RPMI8226 (cell line): ENCODE measurements around the gene MAPK12.

Experiments used
- DNase-seq: peaks from one replicate; pipeline ENCODE4 v3.0.0-alpha.2; 2015

Gene MAPK12

DNA sequence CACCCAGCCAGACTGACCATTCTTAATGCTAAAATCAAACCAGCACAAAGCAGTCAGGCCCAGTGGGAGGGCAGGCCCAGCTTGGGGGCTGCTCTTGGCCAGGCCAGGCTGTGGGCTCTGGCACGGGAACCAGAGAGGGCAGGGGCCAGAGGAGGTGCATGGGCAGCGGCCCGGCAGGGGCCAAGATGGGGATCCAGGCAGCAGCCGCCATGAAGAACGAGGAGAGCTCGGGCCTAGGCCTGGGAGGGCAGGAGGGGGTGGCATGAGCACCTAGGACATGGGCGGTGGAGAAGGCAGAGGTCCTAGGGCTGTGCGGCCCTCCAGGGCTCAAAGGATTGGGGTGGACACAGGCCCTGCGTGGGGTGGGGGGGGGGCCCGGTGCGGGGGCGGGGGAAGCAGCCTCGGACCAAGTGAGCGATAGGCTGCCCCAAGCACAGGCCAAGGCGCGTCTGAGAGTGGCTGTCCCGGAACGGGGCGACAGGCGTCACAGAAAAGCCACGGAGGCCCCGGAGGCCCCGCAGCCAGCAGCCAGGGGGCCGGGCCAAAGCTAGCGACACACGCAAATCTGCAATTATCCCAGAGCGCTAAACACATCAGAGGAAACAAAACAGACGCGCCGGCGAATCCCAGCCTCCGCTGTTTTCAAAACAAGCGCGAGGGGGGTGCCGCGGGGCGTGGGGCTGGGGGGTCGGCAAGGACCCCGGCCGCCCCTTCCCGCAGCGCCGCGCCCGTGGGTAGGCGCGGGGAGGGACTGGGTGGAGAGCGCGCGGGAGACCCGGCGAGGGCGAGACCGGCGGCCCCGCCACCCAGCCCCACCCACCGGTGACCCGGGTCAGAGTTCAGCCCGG lies 37.7 kb upstream of the MAPK12 start:
- DNase-seq = no peak

DNA sequence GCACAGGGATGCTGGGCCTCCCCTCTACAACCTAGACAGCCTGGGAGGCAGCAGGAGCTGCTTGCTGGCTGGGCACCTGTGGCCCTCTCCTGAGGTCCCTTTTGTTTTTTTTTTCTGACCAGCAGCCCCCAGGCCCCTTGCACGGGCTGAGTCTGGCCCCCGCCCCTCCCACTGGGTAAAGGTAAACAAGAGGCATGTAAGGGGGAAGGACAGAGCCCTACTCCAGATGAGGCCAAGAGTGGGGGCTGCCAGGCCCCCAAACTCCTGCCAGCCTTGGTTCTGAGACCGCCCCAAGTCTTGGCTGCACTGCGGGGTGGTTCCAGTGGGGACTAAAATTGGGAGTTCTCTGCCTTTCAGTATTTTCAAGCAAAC lies 36.8 kb upstream of the MAPK12 start:
- no peak for DNase-seq

DNA sequence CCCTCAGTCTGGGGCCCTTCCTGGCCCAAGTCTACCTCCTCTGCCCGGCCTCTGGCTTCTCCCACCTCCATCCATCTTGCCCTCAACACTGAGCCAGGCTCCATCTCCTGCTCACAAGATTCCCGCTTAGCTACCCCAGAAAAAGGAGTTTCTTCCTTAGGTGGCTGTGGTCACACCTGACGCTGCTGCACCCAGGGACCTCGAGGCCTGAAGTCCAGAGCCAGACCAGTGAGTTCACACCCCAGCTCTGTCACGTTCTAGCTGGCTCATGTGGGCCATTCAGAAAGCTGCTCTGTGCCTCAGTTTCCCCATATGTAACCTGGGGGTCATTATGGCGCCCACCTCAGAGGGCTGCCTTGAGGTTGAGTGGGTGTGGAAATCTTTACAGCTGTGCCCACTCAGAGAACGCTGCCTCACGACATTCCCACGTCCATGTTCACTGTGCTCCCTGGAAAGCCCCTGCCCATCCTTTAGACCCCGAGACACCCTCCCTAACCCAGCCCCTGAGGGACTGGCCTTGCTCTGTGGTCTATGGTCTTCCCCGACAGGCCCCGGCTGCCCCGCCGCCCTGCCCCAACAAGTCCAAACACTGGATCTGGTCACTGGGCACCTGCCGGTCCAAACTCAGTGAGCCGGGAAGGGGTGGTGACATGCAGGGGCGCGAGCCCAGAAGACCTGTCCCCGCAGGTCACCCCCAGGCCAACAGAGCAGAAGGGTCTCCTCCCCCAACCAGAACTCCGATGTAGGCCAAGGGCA lies 36.2 kb upstream of the MAPK12 start:
- no peak for DNase-seq

DNA sequence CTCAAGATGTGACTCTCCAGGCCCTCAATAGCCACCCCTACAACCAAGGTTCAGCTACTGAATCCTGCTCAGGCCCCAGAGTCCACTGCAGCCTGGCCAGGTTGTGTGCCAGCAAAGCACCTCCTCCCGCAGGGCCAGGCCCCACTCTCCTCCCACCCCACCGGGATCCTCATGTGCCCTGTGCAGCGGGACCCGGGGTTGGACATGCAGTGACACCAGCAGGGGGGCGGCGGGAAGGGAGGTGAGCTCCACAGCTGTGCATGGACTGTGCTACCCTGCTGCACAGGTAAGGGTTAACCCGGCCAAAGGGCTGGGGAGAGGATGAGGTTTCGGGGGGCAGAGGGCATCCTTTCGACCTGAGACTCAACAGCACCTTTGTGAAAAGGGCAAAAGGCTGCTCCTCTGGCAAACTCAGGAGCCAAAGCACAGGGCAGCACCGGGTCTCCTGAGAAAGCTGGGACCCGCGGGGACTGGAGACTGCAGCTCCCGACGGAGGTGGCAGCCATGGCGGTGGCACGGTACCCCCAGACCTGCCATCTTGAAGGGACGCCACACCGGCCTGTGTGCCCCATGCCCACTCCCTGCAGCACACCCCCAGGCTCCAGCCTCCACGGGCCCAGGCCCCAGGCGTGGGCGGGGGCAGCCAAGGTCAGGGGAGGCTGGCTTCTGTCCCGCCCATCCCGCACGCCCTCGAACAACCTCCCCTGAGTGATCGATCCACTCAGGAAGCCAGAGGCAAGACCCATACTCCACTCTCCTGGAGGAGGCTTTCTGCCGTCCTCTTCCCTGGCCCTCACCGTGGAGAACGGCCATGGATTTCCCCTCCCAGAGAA lies 35.4 kb upstream of the MAPK12 start:
- no peak for DNase-seq

DNA sequence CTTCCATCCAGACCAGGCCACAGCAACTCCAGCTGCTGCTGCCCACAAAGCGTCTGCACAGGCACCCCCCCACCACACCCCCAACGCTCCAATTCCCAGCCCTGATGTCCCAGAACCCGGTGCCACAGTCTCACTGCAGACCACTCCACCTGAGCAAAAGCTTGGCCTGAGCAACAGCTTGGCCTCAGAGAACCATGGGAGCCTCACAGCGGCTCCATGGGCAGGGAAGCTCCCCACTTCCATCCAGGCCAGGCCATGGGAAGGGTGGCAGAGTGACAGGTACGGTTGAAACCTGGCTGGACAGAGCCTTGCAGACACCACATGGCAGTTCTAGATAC lies 32.8 kb upstream of the MAPK12 start:
- DNase-seq = no peak

DNA sequence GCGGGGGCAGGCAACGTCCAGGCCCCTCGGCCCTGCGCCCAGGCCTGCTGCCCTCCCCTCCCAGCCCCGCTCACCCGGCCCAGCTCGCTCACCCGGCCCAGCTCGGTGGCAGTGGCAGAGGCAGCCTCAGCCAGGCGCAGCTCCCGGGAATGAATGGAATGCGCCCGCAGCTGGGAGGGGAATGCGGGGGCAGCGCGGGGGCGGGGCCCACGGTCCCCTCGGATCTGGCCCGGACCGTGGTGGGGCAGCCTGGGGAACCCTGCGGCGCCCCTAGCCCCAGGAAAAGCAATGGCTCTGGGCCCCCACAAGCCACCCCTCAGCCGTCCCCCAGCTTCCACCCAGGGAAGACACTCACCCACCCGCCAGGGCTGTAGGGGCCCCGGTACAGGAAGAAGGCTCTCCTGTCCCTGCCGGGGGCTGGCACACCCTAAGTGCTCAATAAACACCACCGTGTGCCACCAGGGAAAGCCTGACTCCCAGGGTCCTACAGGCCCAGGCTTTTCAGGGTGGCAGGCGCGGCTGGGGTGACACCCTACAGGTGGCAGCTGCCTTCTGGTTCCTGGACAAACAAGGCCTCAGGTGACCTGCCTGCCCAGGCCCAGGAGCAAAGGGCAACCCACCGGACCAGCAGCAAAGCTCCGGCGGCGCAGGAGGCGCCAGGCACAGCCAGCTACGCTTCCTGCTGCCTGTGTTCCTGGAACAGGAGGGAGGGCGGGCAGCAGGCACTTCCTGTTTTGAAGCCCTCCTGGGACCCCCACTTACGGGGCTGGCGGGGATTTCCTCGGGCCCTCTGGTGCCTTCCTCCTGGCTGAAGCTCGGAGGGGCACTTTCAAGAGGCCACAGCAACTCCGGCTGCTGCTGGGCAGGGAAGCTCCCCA lies 32.2 kb upstream of the MAPK12 start:
- DNase-seq = no peak

DNA sequence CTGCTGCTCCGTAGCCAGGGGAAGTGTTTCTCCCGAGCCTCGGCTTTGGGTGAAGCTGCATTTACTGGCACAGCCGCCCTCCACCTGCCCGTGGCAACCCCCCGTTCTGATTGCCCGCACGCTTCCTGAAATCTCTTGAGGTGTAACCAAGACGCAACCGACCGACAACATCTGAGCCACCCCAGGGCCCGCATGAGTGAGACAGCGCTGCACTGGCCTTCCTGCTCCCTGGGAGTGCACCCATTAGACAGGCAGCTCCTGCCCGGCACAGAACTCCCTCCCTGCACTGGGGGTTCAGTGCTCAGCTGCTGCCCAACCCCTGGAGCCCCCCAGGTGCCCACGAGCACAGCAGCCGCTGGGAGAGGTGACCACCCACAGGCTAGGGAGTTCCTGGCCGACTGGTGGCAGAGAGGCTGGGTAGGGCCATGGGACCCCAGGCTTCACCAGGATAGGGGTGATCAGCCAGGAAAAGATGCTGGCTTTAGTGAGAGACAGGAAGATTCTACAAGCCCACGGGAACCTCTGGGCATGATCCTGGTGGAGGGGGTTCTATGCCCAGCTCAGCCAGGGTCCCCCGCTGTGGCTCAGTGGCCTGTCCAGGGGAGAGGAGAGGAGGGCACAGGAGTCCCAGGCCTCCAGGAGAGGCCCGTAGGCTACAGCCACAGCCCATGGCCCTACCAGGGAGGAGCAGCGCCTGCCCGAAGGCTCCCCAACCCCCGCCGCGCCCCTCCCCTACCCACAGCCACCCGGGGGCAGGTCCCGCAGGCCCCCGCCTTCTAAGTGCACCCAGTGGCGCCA lies 31.4 kb upstream of the MAPK12 start:
- DNase-seq = no peak

DNA sequence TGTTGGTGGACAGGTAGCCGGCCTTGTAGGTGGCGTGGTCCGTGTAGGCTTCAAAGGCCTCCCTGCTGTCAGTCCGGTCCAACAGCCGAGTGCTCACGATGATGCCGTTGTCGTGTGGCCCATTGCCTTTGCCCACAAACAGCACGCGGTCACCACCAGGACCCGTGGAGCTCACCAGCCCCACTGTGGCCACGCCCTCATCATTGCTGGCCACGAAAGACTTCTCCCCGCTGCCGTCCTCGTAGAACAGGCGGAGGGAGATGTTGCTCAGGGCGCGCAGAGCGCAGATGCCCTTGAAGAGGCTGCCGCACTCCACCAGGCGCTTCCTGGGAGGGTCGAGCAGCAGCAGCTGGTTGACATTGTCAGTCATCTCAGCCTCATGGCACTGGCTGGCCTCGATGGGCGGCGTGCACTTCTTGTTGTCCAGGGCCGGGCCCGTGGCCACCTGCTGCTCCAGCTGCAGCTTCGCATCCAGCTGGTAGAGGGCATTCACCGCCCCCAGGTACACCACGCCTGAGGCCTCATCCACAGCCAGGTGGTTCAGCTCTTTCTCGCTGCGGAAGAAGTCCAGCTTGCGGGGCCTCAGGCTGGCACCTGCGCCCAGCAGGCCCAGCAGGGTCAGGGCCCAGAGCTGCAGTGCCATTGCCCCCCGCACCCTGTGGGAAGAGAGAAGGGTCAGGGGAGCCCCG lies 28.6 kb upstream of the MAPK12 start:
- DNase-seq = no peak

DNA sequence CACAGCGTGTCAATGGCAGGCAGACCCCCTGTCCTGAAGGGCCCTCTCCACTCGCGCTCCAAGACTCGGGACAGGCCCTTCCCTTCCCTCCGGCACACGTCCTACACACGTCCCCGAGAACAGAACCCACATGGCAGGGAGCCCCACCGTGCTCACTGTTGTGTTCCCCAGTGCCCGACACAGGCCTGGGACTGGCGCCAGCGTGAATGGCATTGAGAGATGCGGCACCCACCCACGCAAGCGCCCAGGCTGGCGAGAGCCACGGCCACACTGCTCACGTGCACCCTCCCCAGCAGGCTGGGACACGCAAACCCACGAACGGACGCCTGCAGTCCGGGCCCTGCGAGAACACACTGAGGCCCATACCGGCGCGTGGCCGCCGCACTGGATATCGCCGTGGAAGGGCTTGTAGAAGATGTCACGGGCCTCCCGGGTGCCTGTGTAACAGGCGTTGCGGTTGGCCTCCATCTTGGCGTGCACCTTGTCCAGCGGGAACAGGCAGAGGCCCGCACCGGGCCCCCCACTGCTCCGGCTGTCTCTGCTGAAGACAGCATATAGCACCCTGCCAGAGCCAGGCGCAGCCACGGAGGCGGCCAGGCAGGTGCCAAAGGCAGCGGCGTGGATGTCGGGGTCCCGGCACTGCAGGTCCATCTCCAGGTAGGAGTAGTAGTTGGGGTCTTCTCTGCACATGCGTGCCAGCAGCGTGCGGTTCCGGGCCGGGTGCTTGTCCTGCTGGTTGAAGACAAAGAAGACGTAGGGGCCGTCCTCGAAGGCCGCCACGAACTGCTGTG lies 27.9 kb upstream of the MAPK12 start:
- DNase-seq = no peak

DNA sequence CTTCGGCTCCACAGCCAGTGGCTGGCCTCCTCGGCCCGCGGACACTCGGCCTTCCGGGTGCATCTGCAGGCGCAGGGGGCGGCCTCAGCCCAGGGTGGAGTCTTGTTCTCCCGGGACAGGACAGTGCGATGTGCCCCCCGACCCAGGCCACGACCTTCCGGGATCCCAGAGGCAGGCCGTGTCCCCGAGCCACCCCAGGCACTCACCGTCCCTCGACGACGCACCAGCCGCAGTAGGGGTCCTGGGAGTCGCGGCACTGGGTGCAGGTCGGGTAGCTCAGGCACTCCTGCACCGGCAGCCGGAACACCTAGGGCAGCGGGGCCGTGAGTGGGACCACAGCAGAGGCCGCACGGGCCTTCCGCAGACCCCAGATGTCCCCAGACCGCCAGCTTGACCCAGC lies 26.2 kb upstream of the MAPK12 start:
- DNase-seq = no peak

DNA sequence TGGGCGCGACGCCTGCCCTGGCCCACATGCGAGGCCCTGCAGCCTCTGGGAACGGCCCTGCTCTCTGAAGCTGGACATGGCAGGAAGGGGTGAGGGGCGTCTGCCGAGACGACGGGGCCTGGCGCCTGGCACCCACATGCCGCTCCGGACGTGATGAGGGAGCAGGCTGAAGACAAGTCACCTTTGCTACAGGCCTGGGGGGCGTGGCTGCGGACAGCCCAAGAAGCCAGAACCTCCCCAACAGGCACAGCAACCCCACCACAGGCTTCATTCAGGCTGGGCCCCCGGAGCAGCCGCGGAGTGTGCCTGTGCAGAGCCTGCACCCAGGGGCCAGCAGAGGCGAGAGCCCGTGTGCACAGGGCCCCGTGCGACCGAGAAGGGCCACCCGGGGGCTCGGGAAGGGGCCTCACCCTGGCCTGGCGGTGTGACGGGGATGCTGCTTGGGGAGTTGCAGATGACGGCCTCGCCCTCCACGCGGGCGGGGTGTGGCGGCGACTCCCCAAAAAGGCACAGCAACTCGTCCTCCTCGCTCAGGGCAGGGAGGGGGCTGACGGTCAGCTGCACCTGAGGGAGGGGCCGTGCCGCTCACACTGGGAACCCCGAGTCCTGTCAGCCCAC lies 25.3 kb upstream of the MAPK12 start:
- no peak for DNase-seq

DNA sequence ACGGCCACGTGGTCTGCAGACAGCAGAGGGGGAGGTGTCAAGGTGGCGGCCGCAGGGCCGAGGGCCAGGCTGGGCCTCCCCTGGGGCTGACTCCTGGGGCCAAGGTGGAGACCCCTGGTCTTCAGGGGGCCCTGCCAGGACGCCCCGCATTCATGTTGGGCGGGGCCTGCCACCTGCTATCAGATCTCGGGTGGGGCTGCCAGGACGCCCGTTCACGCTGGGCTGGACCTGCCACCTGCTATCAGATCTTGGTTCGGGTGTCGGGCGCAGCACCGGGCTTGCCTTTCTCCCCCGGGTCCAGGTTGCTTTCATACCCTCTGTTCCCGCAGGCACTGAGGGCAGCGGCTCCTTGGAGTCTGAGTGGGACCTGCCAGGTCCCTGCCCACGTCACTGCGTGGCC lies 24.8 kb upstream of the MAPK12 start:
- DNase-seq = no peak

DNA sequence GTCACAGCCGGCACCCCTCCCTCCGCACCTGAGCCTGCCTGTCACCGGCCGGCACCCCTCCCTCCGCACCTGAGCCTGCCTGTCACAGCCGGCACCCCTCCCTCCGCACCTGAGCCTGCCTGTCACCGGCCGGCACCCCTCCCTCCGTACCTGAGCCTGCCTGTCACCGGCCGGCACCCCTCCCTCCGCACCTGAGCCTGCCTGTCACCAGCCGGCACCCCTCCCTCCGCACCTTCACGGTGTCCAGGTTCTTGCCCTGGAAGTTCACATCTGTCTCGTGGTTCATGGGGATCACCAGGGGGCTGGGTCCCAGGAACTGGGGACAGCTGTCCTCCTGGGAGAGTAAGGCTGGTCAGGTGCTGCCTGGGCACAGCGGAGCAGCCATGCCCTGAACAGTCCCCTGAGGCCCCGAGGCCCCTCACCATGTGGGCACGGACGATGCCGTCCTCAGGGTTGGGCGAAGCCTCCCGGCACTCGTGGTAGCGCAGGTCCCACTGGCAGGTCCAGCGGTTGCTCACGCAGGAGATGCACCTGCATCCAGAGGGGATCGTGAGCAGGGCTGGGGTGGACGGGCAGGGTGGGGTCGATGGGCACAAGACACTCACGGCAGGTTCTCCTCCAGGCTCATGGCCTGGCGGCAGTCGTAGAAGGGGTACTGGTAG lies 24.2 kb upstream of the MAPK12 start:
- DNase-seq = no peak

DNA sequence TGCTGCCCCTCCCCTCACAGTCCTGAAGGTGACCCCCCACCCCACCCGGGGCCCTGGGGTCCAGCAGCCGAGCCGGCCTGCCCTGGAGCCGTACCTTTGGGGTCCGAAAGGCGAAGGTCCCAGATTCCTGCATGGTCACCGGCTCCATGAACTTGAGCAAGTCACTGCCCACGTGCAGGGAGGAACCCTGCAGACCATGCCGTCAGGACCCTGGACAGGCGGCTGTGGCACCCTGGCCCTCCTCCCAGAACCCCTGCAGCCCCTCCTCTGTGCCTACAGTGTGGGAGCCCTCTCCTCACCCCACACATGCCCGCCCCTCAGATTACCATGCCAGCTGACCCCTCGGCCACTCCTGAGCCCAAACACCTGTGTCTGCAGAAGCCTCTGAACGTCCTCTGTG lies 23.0 kb upstream of the MAPK12 start:
- DNase-seq = no peak

DNA sequence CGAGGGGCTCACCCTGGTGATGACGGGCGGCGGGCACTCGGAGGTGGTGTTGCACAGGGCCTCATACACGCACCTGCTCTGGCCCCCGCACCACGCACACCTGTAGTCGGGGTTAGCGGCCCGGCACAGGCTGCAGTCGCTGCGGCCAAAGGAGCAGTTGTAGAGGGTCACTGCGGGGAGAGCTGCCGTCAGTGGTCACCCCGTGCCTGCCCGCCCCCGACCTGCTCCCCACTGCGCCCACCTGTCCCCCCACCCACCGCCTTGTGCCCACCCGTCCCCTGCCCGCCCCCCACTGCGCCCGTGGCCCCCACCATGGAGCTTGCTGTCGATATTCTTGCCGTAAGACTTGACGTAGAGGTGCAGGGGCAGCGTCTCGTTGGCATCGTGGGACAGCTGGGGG lies 22.3 kb upstream of the MAPK12 start:
- DNase-seq = no peak

DNA sequence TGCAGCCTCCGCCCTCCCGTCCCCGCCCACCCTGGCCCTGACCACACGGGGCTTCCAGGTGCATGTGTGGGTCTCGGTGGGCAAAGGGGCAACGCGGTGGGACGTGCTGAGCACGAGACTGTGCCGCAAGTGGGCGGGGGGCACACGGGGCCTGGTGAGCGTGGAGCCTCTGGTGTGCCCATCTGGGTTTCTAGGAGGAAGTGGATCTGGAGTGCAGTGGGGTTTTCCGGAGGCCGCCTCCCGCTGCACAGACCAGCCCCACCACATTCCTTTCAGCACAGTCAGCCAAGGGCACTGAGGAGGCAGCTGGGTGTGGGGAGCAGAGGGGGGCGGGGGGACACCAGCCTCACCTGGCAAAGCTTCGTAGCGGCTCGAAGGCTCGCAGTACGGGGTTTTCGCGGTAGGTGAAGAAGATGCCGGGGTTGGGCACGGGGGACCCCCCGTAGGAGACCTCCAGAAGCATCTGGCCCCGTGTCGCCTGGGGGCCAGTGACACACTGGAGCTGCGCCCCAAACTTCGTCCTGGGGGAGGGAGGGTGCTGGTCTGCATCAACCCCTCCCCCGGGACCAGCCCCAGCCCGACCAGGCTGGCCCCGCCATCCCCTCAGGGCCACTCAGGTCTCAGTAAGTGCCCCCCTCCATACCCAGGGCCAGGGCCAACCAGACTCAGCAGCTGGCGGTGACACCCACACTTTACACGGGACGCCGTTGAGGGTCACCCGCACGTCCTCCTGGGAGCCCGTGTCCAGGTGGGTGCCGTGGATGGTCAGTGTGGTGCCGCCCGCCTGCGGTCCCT lies 21.1 kb upstream of the MAPK12 start:
- no peak for DNase-seq

DNA sequence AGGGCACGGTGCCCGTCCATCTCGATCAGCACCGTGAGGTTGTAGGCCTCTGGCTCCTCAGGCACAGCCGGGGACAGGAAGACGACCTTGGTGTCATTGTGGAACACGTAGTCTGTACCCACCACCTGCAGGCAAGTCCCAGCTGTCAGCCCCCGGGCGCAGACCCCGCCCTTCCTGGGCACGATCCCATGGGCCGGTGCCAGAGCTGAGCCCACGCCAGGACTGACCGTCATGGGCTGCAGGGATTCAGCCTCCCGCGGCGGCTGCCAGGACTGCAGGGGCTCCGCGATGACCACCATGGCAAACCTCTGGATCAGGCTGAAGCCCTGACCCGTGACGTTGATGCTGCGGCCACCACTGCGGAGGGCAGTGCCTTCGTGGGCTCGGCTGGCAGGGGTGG lies 20.5 kb upstream of the MAPK12 start:
- no peak for DNase-seq

DNA sequence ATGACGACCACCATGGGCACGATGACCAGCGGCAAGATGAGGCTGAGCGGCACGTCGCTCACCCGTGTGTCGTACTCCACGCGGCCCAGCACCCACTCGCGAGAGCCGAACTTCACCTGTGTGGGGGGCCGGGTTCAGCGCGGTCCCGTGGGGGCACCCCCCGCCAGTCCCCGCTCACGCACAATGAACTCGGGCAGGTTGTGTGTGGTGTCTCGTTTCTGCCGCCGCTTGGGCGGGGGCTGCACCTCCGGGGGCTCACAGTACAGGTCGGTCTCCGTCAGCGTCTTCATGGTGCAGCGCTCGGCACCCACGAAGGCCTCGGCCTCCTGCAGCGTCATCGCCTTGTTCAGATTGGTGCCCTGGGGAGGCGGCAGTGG lies 19.9 kb upstream of the MAPK12 start:
- DNase-seq = no peak
